NCI-H2196 treated with DMSO at 0.1 percent for 48 hours (cell line): ENCODE results near the gene HEPHL1.
"Not testable (repeated sequence)": the region's sequence is repeated elsewhere in the genome, so short reads cannot be mapped to it uniquely, and the experiment has no call there.

ENCODE experiments used
- DNase-seq: peaks from one replicate; lab custom pipeline; 2025; ENCODE audit not compliant: unreplicated experiment; lab: John Stamatoyannopoulos, UW

Gene HEPHL1

DNA sequence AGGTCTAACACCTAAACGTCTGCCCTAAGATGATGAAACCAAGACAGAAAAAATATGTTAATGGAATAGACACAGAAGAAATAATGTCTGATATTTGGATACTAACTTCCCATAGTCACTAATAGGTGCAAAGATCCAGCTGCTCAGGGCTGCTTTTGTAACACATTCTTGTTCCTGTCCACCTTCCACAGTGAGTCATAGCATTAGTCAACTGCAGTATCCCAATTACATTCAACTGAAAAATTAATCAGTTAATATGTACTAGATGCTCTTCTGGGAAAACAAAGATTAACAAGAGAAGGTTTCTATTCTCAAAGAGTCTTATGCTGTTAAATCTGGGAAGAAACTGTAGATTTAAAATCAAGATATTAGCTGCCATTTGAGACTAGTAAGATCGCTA is 47.6 kb downstream of the HEPHL1 start:
- no peak for DNase-seq

DNA sequence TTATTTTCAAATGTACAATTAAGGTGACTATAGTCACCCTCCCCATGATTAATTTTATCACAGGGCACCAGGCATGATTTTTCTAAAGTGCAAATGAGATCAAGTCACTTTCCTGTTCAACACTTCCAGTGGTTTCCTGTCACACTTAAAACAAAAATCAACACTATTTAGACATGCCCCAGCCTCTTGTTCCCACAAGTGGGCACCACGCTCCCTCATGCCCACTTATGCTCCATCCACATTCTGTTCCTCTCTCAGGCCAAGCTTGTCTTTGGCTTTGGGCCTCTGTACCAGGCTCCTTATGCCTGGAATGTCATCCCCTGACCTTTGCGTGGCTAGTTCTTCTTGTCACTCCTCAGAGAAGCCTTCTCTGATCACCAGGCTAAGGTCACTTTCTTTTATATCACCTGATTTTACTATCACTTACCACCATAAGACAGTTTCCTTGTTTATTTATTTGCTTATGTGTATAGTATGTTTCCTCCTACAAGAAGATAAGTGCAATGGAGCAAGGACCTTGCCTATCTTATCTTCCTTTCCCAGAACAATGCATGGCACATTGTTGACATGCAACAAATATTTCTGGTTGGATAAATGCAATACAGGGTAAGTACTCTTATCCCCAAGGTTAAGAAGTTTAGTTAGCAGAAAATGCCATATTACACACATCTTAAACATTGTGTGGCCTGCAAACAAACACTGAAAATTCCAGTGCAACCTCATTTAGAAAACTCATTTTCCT is 56.6 kb downstream of the HEPHL1 start:
- no peak for DNase-seq

DNA sequence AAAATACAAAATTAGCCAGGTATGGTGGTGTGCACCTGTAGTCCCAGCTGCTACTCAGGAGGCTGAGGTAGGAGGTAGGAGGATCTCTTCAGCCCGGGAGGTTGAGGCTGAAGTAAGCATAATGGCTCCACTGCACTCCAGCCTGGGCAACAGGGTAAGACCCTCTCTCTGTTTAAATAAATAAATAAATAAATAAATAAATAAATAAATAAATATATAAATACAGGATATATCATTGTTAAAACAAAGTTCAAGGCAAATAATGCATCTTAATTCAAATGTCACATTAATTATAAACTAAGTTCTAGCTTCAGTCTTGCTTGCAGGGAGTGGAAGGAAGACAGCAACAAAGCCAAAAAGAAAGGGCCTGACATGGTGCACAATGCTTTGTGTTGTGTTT is 63.0 kb downstream of the HEPHL1 start:
- no peak for DNase-seq

DNA sequence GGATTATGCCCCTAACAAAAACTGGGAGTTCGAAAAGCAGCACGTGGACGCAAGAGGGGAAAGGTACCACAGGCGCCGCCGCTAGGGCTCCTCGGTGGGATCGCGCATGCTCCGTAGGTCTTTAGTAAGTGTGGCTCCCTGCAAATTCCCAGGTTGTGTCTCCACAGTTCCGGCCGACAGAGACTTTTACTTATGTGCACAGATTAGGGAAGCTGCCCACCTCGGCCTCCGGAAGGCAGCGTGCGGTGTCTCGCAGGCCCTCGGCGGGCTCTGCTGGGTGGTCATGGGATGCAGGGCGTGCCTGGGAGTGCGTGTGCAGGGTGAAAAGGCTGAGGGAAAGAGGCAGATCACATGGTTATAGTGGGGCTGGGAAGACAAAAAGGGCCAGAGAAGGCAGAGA is 67.8 kb downstream of the HEPHL1 start:
- no peak for DNase-seq

DNA sequence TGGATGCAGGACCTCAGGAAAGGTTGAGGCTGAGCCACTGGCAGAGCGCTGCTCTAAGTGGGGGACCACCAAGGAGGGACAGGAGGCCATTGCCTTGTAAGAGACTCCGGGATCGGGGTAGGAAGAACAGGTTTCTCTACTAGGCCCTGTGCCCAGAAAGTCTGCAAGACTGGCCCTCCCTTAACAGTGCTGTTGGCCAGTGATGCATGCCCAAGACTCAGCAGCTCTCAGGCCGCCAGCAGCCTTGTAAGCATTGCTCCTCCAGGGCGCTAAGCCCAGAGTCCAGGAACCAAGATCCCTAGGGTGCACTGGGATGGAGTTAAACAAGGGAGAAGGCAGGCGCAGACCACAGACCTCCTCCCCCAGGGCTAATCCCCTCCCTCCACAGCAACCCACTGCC is 68.2 kb downstream of the HEPHL1 start:
- DNase-seq, result no peak

DNA sequence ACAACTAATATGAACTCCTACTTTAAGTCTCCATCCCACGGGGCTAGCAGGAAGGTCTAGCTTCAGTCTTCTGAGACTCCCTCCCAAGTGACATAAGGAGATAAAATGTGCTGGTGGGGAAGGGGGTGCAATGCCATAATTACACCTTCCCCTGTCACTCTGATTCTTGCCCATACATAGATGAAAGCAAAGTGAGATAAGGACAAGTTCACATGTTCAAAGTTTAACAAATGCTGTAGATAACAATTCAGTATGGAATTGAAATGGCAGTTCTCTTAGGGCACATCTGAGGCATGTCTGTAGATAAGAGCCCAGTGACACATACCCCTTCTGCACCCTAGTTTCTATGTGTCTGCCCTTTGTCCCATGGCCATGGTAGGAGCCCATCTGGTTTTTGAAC is 69.2 kb downstream of the HEPHL1 start:
- no peak for DNase-seq

DNA sequence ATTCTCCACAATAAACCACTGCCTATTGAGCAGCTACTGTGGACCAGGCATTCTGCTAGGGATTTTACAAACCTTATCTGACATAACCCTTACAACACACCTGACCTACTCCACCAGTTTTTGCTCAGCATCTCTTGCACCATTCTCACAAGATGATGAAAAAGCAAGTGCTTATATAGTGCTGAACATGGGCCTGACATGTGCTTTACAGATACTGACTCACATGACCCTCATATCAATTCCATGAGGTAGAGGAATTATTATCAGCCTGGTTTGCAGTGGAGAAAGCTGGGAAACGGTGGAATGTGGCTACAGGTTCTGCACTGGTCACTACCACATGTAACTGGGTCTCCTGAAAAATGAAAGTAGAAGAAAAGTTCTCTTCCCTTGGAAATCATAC is 69.9 kb downstream of the HEPHL1 start:
- DNase-seq, result no peak

DNA sequence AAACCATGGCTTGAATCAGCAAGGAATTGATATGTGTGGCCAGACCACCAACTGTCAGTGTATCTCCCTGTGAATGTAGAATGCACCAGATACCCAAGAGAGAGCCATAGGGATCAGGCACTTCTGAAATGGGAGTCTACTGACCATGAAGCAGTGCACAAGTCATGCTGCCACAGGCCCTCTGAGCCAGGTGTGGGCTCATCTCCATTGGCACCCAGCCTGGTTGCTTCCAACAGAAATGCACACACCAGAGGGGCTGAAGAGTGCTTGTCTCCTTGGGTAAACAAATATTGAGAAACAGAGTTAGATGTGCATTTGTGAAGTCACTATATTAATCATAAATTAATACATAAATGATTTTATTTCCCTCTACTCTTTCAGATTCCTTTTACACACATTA is 79.1 kb downstream of the HEPHL1 start:
- peak; percentile 42 for DNase-seq

DNA sequence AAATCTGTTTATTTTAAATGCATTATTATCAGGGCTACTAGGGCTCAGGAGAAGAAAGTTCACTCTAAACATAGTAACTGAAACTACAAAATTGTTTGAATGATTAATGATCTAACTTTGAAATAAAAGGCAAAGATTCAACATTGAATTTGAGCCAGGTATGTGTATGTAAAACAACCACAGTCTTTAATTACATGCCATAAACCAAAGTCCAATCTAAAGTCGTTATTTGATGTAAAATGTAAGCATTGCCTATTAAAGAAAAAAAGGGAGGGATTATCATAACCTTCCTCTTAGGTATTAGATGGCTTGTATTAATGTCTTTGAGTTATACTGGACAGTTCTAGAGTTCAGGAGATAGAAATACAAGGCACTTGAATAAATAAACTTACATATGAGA is 82.3 kb downstream of the HEPHL1 start:
- DNase-seq, result no peak

DNA sequence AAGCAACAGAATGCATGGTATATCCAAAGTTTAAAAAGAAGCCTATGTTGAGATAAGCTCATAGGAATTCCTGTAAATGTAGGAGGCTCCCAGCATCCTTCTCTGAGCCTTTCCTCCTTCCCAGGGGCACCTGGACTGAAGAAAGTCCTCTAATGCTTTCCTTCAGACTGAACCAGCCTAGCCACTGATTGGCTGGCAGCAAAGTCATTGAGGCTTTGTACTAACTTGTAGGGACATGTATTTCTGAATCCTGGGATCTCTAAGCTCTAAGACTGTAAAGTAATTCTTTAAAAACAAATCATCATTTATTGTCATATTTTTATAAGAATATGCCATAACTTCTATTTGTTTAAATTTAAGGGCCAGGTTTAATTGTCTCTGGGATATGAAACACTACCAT is 83.6 kb downstream of the HEPHL1 start:
- DNase-seq, result no peak

DNA sequence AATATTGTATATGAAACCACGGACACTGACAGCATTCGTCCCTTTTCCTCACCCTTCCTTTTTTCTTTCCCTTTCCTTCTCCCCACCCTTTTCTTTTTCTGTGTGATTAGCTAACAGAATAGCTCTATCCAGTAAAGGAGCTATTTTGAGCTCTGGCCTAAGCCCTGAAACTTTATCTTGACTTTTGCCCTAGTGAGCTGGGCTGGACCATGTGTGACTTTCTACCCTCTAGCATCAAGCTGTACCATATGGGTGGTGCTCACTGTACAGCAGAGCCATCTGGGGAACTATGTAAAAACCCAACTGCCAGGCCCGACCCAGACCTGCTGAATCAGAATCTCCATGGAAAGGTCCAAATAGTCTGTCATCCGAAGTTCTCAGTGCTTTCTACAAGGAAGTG is 85.6 kb downstream of the HEPHL1 start:
- DNase-seq, result no peak

DNA sequence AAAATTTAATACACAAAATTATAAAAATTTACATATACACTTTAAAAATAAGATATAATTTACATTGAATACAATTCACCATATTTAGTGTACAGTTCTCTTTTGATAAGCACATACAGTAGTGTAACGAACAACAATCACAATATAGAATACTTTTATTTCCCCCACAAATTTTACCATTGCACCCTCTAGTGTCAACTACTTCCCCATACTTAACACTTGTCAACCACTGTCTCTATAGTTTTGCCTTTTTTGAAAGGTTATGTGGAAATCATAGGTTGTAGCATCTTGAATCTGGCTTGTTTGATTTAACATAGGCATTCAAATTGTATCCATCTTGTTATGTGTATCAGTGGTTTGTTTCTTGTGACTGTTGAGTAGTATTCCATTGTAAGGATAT is 86.2 kb downstream of the HEPHL1 start:
- no peak for DNase-seq

DNA sequence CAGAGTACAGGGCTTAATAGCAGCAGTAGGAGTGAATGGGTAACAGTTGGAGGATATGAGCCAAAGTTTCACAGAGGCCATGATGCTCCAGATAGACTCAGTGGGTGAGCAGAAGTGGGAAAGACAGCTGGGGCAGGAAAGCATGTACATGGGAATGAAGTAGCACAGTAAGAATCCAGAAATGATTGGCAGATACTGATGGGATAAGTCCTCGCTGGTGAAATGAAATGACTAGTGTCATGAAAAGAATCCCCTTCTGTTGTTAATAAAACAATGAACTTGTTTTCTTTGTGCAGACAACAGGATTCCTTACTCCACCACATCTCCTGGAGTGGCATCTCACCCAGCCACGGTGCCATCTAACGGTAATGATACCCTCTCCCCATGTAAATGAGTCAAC is 90.1 kb downstream of the HEPHL1 start:
- DNase-seq, result no peak

DNA sequence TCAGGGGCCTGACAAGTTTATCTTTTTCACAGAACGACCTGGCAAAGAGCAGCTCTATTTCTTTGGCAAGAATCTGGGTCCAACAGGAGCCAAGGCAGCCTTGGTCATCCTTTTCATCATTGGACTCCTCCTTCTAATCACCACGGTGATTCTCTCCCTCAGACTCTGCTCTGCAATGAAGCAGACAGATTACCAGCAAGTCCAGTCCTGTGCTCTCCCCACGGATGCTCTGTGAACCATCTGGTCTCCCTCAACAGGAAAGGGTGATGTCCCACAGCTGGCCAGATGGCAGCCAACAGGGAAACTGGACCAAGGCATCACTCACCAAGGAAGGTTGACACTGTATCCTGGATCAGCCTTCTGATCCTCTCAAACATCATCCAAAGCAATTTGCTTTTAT is 90.5 kb downstream of the HEPHL1 start:
- no peak for DNase-seq

DNA sequence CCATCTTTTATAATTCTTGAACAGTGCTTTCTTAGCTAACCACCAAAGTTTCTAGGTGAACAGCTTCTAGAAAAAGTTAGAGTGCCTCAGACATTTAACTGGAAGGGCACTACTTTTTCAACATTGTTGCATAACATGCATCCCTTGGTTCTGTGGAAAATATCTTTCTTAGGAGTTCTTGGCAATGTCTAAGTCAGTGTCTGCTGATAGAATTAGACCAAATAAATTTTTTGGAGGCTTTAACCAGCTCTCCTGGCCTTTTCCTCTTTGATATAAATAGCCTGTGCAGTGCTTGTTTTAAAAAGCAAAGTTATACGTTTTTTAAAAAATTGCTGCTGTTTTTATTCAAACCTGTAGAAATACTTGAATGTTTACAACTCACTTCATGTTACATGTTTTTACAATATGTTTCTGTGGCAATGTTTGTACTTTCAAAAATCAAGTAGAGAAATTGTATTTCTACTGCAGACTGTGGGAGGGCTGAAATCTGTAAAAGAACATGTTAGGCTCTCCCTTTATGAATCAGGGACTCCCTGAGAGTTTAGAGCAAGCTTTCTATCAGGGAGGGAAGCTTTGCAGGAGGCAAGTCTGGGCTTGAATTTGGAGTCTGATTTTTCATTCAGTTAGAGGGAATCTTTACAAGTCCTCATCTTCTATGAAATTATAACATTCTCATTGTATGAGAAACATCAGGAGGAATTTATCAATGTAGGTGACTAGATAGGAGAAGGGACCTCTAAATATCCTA is 91.2 kb downstream of the HEPHL1 start:
- no peak for DNase-seq

DNA sequence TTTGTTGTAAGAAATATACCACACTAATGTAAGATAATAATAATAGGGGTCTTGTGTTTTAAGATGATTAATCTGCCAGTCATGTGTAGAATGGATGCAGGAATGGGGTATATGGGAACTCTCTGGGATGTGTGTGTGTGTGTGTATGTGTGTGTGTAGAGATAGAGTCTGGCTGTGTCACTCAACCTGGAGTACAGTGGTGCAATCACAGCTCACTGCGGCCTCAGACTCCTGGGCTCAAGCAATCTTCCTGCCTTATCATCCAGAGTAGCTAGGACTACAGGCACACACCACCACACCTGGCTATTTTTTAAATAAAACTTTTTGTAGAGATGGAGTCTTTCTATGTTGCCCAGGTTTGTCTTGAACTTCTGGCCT is 96.0 kb downstream of the HEPHL1 start:
- DNase-seq, result no peak

DNA sequence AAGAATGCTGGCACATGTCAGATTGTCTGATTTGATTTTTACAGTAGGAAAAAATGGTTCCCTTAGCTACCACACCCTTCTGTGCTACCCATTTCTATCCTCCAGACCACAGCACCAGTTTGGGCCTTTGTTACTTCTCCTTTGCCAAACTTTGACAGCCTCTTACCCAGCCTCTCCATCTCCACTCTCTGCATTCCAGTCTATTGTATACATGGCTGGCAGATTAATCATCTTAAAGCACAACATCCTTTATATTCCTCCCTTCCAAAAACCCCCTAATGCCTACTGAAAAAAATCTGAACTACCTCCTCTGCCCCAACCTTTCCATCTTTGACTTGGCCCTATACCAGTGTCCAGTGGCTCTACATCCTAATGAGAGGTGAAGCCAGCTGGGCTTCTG is 96.7 kb downstream of the HEPHL1 start:
- DNase-seq, result no peak

DNA sequence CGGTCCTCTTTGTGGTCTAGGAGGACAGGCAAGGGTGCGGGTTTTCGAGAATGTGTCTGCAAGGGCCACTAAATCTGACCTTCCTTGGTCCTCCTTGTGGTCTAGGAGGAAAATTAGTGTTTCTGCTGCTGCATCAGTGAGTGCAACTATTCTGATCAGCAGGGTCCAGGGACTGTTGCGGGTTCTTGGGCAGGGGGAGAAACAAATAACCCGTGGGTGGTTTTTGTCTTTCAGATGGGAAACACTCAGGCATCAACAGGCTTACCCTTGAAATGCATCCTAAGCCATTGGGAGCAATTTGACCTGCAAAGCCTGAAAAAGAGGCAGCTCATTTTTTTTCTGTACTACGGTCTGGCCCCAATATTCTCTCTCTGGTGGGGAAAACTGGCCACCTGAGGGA is 98.5 kb downstream of the HEPHL1 start:
- DNase-seq, result not testable (repeated sequence)

DNA sequence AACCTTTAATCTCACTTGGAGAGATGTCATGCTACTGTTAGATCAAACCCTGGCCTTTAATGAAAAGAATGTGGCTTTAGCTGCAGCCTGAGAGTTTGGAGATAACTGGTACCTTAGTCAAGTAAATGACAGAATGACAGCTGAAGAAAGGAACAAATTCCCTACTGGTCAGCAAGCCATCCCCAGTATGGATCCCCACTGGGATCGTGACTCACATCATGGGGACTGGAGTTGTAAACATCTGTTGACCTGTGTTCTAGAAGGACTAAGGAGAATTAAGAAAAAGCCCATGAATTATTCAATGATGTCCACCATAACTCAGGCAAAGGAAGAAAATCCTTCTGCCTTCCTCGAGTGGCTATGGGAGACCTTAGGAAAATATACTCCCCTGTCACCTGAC is 99.4 kb downstream of the HEPHL1 start:
- DNase-seq, result not testable (repeated sequence)

DNA sequence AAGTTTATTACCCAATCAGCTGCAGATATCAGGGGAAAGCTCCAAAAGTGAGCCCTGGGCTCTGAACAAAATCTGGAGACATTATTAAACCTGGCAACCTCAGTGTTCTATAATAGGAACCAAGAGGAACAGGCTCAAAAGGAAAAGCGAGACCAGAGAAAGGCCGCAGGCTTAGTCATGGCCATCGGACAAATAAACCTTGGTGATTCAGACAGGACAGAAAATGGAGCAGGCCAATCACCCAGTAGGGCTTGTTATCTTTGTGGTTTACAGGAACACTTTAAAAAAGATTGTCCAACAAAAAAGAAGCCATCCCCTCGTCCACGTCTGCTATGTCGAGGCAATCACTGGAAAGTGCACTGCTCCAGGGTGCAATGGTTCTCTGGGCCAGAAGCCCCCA is 99.8 kb downstream of the HEPHL1 start:
- DNase-seq, result no peak

DNA sequence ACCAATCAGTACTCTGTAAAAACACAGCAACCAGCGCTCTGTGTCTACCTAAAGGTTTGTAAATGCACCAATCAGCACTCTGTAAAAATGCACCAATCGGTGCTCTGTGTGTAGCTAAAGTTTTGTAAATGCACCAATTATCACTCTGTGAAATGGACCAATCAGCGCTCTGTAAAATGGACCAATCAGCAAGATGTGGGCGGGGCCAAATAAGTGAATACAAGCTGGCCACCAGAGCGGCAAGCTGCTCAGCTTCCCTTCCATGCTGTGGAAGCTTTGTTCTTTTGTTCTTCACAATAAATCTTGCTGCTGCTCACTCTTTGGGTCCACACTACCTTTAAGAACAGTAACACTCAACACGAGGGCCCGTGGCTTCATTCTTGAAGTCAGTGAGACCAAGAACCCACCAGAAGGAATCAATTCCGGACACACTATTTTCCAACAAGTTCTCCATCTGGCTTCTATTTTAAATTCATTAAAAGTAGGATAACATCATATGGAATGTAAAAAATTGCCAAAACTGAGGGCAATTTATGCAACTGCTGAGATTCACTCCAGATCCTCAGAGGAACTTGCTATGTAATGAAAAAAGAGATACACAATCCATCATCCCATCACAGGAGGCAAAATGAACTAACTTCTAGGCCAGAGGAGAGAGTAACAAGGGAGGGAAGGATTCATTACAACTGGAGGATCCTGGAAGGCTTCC is 104.4 kb downstream of the HEPHL1 start:
- DNase-seq, result no peak

DNA sequence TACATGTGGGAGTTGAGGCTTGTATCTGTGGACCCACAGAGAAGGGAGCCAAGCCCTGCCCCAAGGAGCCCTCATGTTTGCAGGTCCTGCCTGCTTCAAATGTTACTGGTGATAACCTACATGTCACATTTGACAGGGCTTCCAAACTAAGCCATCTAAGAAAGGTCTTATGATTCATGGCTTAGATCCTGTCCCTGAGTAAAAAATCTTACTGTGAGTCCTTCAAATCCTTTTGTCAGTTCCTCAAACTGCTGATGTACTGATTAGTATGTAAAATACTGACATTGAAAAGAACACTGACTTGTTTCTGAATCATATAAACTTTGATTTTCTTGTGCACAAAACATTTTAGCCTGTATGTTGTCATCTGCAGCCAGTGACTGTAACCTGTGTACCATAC is 106.5 kb downstream of the HEPHL1 start:
- no peak for DNase-seq
